Measurements from ENCODE around the gene SLC4A4.

DNA sequence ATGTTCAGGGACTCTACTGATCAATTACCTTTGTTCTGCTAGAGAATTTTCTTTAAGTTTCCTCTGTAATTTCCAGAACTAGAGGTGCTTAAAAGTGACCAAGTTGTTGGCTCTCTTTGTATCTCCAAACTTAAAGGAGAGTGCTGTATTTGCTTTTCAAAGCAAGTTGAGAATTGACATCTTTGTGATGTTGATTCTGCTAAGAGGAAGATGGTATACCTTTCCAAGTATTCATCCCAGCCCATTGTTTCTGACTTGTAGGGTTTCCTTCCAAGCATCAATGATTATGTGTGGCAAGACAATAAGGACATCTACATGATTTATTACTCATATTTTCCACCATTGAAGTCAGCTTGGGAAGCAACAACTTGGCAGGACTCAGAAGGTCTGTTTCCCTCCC, 254.5 kb downstream of the SLC4A4 start:
- TF ChIP-seq SP1 (IDR thresholded peaks at IDR 0.05) (no peak), BHLHE40 (IDR thresholded peaks at IDR 0.05; ENCODE audit: borderline replicate concordance) (no peak), FOXK2 (IDR thresholded peaks at IDR 0.05) (no peak), TARDBP (IDR thresholded peaks at IDR 0.05) (no peak), LEF1 (IDR thresholded peaks at IDR 0.05; ENCODE audit: borderline replicate concordance) (no peak), HDGF (IDR thresholded peaks at IDR 0.05; ENCODE audit: borderline replicate concordance) (no peak), SUZ12 (IDR thresholded peaks at IDR 0.05) (no peak), FOXM1 (IDR thresholded peaks at IDR 0.05; ENCODE audit: borderline replicate concordance) (no peak)

Data from HEK293T (cell line).